SK-N-MC (cell line): ENCODE measurements around the gene C1QTNF1.

Source experiments
- EZH2 ChIP-seq: fragments of 200-600 bp; sonication (generic); IDR thresholded peaks from one replicate; pipeline ENCODE4 v1.6.1; 2017; ENCODE audit warnings: antibody characterized with exemption
- POLR2AphosphoS5 ChIP-seq: IDR thresholded peaks from 2 replicates; pipeline ENCODE4 v1.6.1; 2012; ENCODE audit warnings: mild to moderate bottlenecking, low read depth, low read length, borderline replicate concordance

- TF ChIP-seq POLR2AphosphoS5, result no peak
- TF ChIP-seq EZH2, result no peak
These were observed 18.6 kb downstream of the C1QTNF1 start for GRCh38 chr17:79042421-79043190.
